Psoas muscle (tissue), 8 donors: ENCODE results near the gene SLC35E1. TPM values are rescaled to one million over a fixed set of nuclear protein-coding genes. Genes with fewer than 3 reads are reported as not detected.

Experiments used
- ATAC-seq, 4 donors: fragments of 200-7000 bp; cut with Tn5 transposase; one replicate each; pipeline ENCODE4 v1.9.1; 2020; ENCODE audit warnings: moderate library complexity in 3 of 4, mild to moderate bottlenecking in 2 of 4
- DNase-seq, 2 donors: peaks; one replicate each; pipeline ENCODE4 v3.0.0-alpha.2; 2020
- H3K27ac ChIP-seq: fragments of 200-600 bp; one replicate; pipeline ENCODE4 v1.8.0; 2022
- H3K27me3 ChIP-seq, 3 donors: fragments of 200-600 bp in 1 of 3; one replicate each; pipeline versions ENCODE4 v1.6.1 to v1.8.0; 2013 to 2022; ENCODE audit warnings: low read length in 2 of 3, mild to moderate bottlenecking in 2 of 3, moderate library complexity in 1 of 3; ENCODE audit not compliant: insufficient read depth in 3 of 3
- H3K36me3 ChIP-seq, 2 donors: fragments of 200-600 bp in 1 of 2; one replicate each; pipeline versions ENCODE4 v1.6.1 to v1.8.0; 2013 to 2022; ENCODE audit warnings: low read depth in 1 of 2, mild to moderate bottlenecking in 1 of 2, moderate library complexity in 1 of 2; ENCODE audit not compliant: insufficient read depth in 1 of 2
- H3K4me1 ChIP-seq: fragments of 200-600 bp; one replicate; pipeline ENCODE4 v1.8.0; 2022
- H3K4me3 ChIP-seq: fragments of 200-600 bp; one replicate; pipeline ENCODE4 v1.8.0; 2022; ENCODE audit warnings: mild to moderate bottlenecking
- H3K9me3 ChIP-seq: fragments of 200-600 bp; one replicate; pipeline ENCODE4 v1.8.0; 2022
- WGBS, 3 donors: extraction: QIAGEN DNeasy Blood & Tissue Kit; methylation state at CpG; one replicate each; pipeline versions ENCODE4 v1.1.6 to v1.1.7; 2013; 5-methylcytosine and 5-hydroxymethylcytosine counted together
- intact Hi-C, 2 donors: fragments of 100-400 bp; cut with DNase I; formaldehyde crosslinking; loops; one replicate each; pipeline versions ENCODE4 v1.11.0 to v1.14.2; 2022
- polyA plus RNA-seq, 3 donors: library from polyadenylated mRNA; stranded (reverse); fragments of 200-250 nt; gene quantifications; one replicate each; pipeline ENCODE4 v1.2.3, GENCODE V29; 2013
- total RNA-seq, 4 donors: library from RNA; stranded (reverse); fragmentation: NEBNext Ultra II Directional in 2 of 4; extraction: Animal tissue kit (Norgen Biotek cat#: 25700) in 2 of 4; gene quantifications; one replicate each; pipeline versions ENCODE4 v1.2.1 to v1.2.4, GENCODE V29; 2021 to 2023
- TF ChIP-seq, protein P1 (sequence below): fragments of 200-600 bp; IDR thresholded peaks from one replicate; pipeline ENCODE4 v1.8.0; 2022; ENCODE audit warnings: antibody characterized with exemption
- donor health status: healthy with polysubstance abuse.
- donor health status: DM: no; HTN: no; CAD: no; lungs with moderate emphysema.
- donor health status: Bipolar disorder and iron deficiency.
- donor health status: healthy.
- donor health status: DM: yes; HTN: yes; CAD: no.
- donor health status: DM: no; HTN: no; CAD: no.
- donor health status: DM: no; HTN: no; CAD: no.
- donor health status: DM: yes; HTN: yes; CAD: no.

Gene SLC35E1
- total and polyA plus RNA-seq, 7 donors = 17.1 to 42.1 (median 27.4) TPM

- no peak overlapping the region for H3K27ac ChIP-seq
- intact Hi-C loops = no loop called here
- TF ChIP-seq, protein P1, sequence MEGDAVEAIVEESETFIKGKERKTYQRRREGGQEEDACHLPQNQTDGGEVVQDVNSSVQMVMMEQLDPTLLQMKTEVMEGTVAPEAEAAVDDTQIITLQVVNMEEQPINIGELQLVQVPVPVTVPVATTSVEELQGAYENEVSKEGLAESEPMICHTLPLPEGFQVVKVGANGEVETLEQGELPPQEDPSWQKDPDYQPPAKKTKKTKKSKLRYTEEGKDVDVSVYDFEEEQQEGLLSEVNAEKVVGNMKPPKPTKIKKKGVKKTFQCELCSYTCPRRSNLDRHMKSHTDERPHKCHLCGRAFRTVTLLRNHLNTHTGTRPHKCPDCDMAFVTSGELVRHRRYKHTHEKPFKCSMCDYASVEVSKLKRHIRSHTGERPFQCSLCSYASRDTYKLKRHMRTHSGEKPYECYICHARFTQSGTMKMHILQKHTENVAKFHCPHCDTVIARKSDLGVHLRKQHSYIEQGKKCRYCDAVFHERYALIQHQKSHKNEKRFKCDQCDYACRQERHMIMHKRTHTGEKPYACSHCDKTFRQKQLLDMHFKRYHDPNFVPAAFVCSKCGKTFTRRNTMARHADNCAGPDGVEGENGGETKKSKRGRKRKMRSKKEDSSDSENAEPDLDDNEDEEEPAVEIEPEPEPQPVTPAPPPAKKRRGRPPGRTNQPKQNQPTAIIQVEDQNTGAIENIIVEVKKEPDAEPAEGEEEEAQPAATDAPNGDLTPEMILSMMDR = no peak
- no peaks in the 10 kb centered on the region for H3K9me3 ChIP-seq
- H3K4me1 ChIP-seq = peaks cover 65% of the 10 kb centered on the region
- H3K27me3 ChIP-seq = no peaks in the 10 kb centered on the region
- DNase-seq (no peak), ATAC-seq (no peak)
- WGBS, 3 donors = 73 to 89% (median 79%) methylated on average over 5 of the region's 5 CpGs
- H3K4me3 ChIP-seq = no peak overlapping the region
- H3K36me3 ChIP-seq = no peaks in the 10 kb centered on the region
Measured at GRCh38 chr19:16594681-16595091, 22.5 kb upstream of the SLC35E1 start.

DNA sequence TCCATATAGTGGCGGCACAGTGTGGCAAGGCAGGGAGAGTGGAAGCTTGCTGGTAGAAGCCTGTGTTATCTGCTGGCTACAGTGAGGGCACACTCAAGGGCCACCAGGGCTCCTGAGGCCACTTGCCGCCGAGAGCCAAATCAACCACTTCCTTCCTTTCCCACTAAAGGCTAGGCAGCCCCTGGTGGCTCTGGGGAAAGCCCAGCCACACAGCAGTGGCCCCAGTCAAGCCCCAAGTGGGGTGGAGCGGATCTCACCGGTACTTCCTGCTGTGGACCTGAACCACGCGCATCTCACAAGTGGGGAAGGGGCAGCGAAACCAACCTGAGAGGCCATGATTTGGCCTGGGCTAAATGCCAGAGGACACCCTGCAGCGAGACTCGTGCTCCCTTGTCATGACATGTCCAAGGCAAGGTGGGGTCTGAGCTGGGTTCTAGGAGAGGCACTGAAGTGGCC lies 21.9 kb upstream of the SLC35E1 start:
- DNase-seq = no peak
- Histone ChIP-seq H3K27ac (no peak overlapping the region), H3K27me3 (no peaks in the 10 kb centered on the region), H3K4me1 (peaks cover 65% of the 10 kb centered on the region), H3K9me3 (no peaks in the 10 kb centered on the region), H3K4me3 (no peak overlapping the region), H3K36me3 (no peaks in the 10 kb centered on the region)
- no peak for ATAC-seq
- TF ChIP-seq, protein P1 = no peak
- WGBS, 3 donors = 73 to 78% (median 76%) methylated on average over 10 of the region's 10 CpGs
- intact Hi-C loops = no loop called here

DNA sequence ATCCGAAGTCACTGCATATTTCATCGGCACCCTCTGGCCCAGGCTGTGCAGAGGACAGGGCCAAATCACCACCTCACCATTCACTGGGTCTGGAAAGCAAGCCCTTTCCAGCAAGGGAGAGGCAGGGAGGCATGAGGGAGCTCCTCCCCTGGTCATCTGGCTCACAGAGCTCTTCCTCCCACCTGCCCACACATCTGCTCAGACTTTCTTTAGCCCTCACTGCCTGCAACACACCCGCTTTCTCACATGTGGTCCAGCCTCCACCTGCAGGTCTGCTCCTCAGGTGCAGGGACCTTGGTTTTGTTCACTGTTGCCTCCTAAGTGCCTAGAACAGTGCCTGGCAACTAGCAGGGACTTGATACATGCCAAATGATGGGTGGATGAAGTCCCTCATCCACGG lies 21.0 kb upstream of the SLC35E1 start:
- no peaks in the 10 kb centered on the region for H3K27me3 ChIP-seq
- WGBS, 3 donors = 86 to 98% (median 86%) methylated on average over 4 of the region's 4 CpGs
- H3K36me3 ChIP-seq = no peaks in the 10 kb centered on the region
- no peak overlapping the region for H3K4me3 ChIP-seq
- TF ChIP-seq, protein P1 = no peak
- no peaks in the 10 kb centered on the region for H3K9me3 ChIP-seq
- intact Hi-C loops = no loop called here
- no peak for DNase-seq
- H3K4me1 ChIP-seq = peaks cover 65% of the 10 kb centered on the region
- no peak overlapping the region for H3K27ac ChIP-seq
- ATAC-seq = no peak

- DNase-seq = no peak
- peak in 1 of 4 donors; percentile 36 for ATAC-seq
- H3K4me3 ChIP-seq = no peak overlapping the region
- intact Hi-C loops = no loop called here
- H3K4me1 ChIP-seq = peaks cover 76% of the 10 kb centered on the region
- 55 to 59% (median 55%) methylated on average over 10 of the region's 10 CpGs for WGBS, 3 donors
- no peaks in the 10 kb centered on the region for H3K36me3 ChIP-seq
- H3K9me3 ChIP-seq = no peaks in the 10 kb centered on the region
- no peak overlapping the region for H3K27ac ChIP-seq
- no peaks in the 10 kb centered on the region for H3K27me3 ChIP-seq
- TF ChIP-seq, protein P1 = no peak
Measured at GRCh38 chr19:16591803-16592556, 19.8 kb upstream of the SLC35E1 start.
